K562 (cell line): ENCODE results near the gene HPCAL1. TPM values are rescaled to one million over a fixed set of nuclear protein-coding genes. Genes with fewer than 3 reads are reported as not detected.
A peak's percentile ranks its signal among the peaks of the same experiment; 100 is the strongest.

Source experiments
- ATAC-seq: fragments of 200-7000 bp; cut with Tn5 transposase; 3 replicates; pipeline ENCODE4 v1.9.1; 2020; ENCODE audit warnings: moderate library complexity
- BruUV-seq: library from RNA; stranded (reverse); fragments of 400-500 nt; replicated peaks from 2 replicates; lab custom pipeline; 2021; lab: Mats Ljungman, UMichigan
- CTCF ChIA-PET: fragments of 300-600 bp; formaldehyde crosslinking; extraction: SDS; loops from one replicate; lab custom pipeline; 2021; ENCODE audit warnings: low intra/inter-chr PET ratio; lab: Yijun Ruan, JAX
- POLR2A ChIA-PET: fragments of 300-600, 350-650 bp; sonication (Branson Sonifier 250); formaldehyde crosslinking; extraction: SDS; loops from one replicate; lab custom pipeline; 2021; ENCODE audit warnings: antibody characterized with exemption, inconsistent platforms; lab: Yijun Ruan, JAX
- DNase-seq, 4 experiments: peaks; one replicate each; pipeline versions ENCODE4 v3.0.0 to v3.0.0-alpha.2; 2011 to 2018; ENCODE audit warnings: low spot score in 3 of 4, mixed read lengths in 3 of 4; ENCODE audit errors: extremely low read depth in 1 of 4
- FAIRE-seq: peaks from 2 replicates; lab custom pipeline; 2011; peaks lifted over from hg19 to GRCh38; lab: Jason Lieb, UNC
- H2AFZ ChIP-seq: 2 replicates; pipeline ENCODE4 v1.6.0; 2011; ENCODE audit warnings: low read depth, low read length, control low read depth, inconsistent platforms
- H3K27ac ChIP-seq: fragments of 200-600 bp; 3 replicates; pipeline ENCODE4 v1.8.0; 2011; ENCODE audit warnings: low read depth, mild to moderate bottlenecking, control low read depth, inconsistent platforms, low read length, moderate library complexity, mixed read lengths; ENCODE audit errors: extremely low read depth
- H3K27me3 ChIP-seq, 2 experiments: fragments of 300-600 bp in 1 of 2; 2 replicates in 1 of 2; 3 replicates in 1 of 2; pipeline versions ENCODE4 v1.6.0 to v1.8.0; 2011; ENCODE audit warnings: inconsistent platforms in 2 of 2, low read length in 2 of 2, mild to moderate bottlenecking in 1 of 2, mixed read lengths in 1 of 2, moderate library complexity in 1 of 2; ENCODE audit not compliant: control insufficient read depth in 2 of 2, insufficient read depth in 2 of 2
- H3K36me3 ChIP-seq: fragments of 300-600 bp; 3 replicates; pipeline ENCODE4 v1.8.0; 2011; ENCODE audit warnings: mild to moderate bottlenecking, low read length, inconsistent platforms; ENCODE audit not compliant: control insufficient read depth, insufficient read depth
- H3K4me1 ChIP-seq, 2 experiments: fragments of 200-600 bp in 1 of 2; replicated peaks in 1 of 2; 2 replicates in 1 of 2; 3 replicates in 1 of 2; pipeline versions ENCODE4 v1.5.1 to v1.8.0; 2011; ENCODE audit warnings: inconsistent platforms in 2 of 2, low read length in 2 of 2, mild to moderate bottlenecking in 1 of 2, mixed read lengths in 1 of 2, moderate library complexity in 1 of 2; ENCODE audit not compliant: control insufficient read depth in 2 of 2, insufficient read depth in 2 of 2
- H3K4me2 ChIP-seq: 2 replicates; pipeline ENCODE4 v1.6.1; 2011; ENCODE audit warnings: low read length, control low read depth, inconsistent platforms, mixed read lengths; ENCODE audit not compliant: insufficient read depth
- H3K4me3 ChIP-seq: fragments of 200-600 bp; sonication (generic), shearing (Covaris generic); 2 replicates; pipeline ENCODE4 v1.5.1; 2016; ENCODE audit warnings: control low read depth, inconsistent platforms
- H3K79me2 ChIP-seq: fragments of 200-600 bp; 3 replicates; pipeline ENCODE4 v1.8.0; 2011; ENCODE audit warnings: low read length, inconsistent platforms; ENCODE audit not compliant: control insufficient read depth, insufficient read depth
- H3K9ac ChIP-seq, 2 experiments: 2 replicates each; pipeline versions ENCODE4 v1.6.0 to v1.6.1; 2011; ENCODE audit warnings: low read depth in 2 of 2, low read length in 2 of 2, control low read depth in 1 of 2, inconsistent platforms in 1 of 2, mild to moderate bottlenecking in 1 of 2, mixed read lengths in 1 of 2; ENCODE audit not compliant: insufficient read depth in 1 of 2
- H3K9me1 ChIP-seq: one replicate; pipeline ENCODE4 v1.6.0; 2011; ENCODE audit warnings: inconsistent platforms, mild to moderate bottlenecking, low read length, moderate library complexity; ENCODE audit not compliant: control insufficient read depth, insufficient read depth
- H3K9me3 ChIP-seq: replicated peaks from 2 replicates; pipeline ENCODE4 v1.5.1; 2011; ENCODE audit warnings: low read depth, low read length, inconsistent platforms; ENCODE audit not compliant: control insufficient read depth, insufficient read depth
- H4K20me1 ChIP-seq: replicated peaks from 2 replicates; pipeline ENCODE4 v1.6.1; 2011; ENCODE audit warnings: low read length, inconsistent platforms, mixed read lengths; ENCODE audit not compliant: control insufficient read depth, insufficient read depth
- ATF1 ChIP-seq, 2 experiments: fragments of 450-650 bp in 1 of 2; IDR thresholded peaks; 2 replicates each; pipeline ENCODE4 v1.6.1; 2016; ENCODE audit warnings: missing compliant biosample characterization in 1 of 2, missing genetic modification characterization in 1 of 2
- CBX1 ChIP-seq: sonication (generic); IDR thresholded peaks from 2 replicates; pipeline ENCODE4 v1.6.1; 2016; ENCODE audit warnings: antibody characterized with exemption, low read depth, mild to moderate bottlenecking
- CCNT2 ChIP-seq: IDR thresholded peaks from 2 replicates; pipeline ENCODE4 v1.6.1; 2011; ENCODE audit warnings: borderline replicate concordance, low read depth, mild to moderate bottlenecking, moderate library complexity, mixed read lengths, low read length; ENCODE audit not compliant: insufficient read length; ENCODE audit errors: extremely low read depth
- FOSL1 ChIP-seq: fragments of 200-800 bp; sonication (Bioruptor generic); conservative IDR thresholded peaks from 2 replicates; pipeline ENCODE4 v1.6.1; 2016; ENCODE audit warnings: missing genetic modification characterization, missing compliant biosample characterization
- NCOA6 ChIP-seq: fragments of 450-650 bp; IDR thresholded peaks from 2 replicates; pipeline ENCODE4 v1.6.1; 2017; ENCODE audit warnings: mild to moderate bottlenecking
- NEUROD1 ChIP-seq: fragments of 150-350 bp; IDR thresholded peaks from 2 replicates; pipeline ENCODE4 v1.6.1; 2014; ENCODE audit warnings: borderline replicate concordance, low read length, low read depth; ENCODE audit not compliant: partially characterized antibody
- PCBP2 ChIP-seq: fragments of 200-400 bp; formaldehyde crosslinking; IDR thresholded peaks from 2 replicates; pipeline ENCODE4 v1.6.1; 2018; ENCODE audit warnings: low read length, low read depth, mild to moderate bottlenecking, moderate library complexity; ENCODE audit not compliant: poor library complexity, severe bottlenecking
- RBM34 ChIP-seq: fragments of 200-400 bp; formaldehyde crosslinking; IDR thresholded peaks from 2 replicates; pipeline ENCODE4 v1.6.1; 2018; ENCODE audit warnings: low read length, borderline replicate concordance; ENCODE audit not compliant: insufficient read depth
- SMARCE1 ChIP-seq: fragments of 450-650 bp; IDR thresholded peaks from 2 replicates; pipeline ENCODE4 v1.7.1; 2016; ENCODE audit warnings: mild to moderate bottlenecking
- SPI1 ChIP-seq: IDR thresholded peaks from 2 replicates; pipeline ENCODE4 v1.6.1; 2011; ENCODE audit warnings: low read depth, low read length, control low read depth, borderline replicate concordance
- SREBF2 ChIP-seq: sonication (generic); formaldehyde crosslinking; IDR thresholded peaks from 2 replicates; pipeline ENCODE4 v1.4.0; 2020; ENCODE audit warnings: mild to moderate bottlenecking, missing genetic modification reagents
- ZNF586 ChIP-seq: fragments of 450-650 bp; formaldehyde crosslinking; conservative IDR thresholded peaks from 2 replicates; pipeline ENCODE4 v1.4.0; 2020; ENCODE audit warnings: mild to moderate bottlenecking, moderate library complexity
- WGBS: fragments of 100-300 bp; shearing (Covaris generic); methylation state at CpG from one replicate; pipeline ENCODE4 v1.1.6; 2016; ENCODE audit warnings: low coverage, mixed read lengths; ENCODE audit not compliant: insufficient coverage; ENCODE audit errors: missing lambda C conversion rate; 5-methylcytosine and 5-hydroxymethylcytosine counted together
- in situ Hi-C: fragments of 300-500 bp; cut with MboI; formaldehyde crosslinking; loops from 4 replicates; pipeline ENCODE4 v1.15.0; 2018; ENCODE audit warnings: inconsistent platforms, mixed read lengths
- intact Hi-C: fragments of 100-400 bp; cut with micrococcal nuclease; formaldehyde crosslinking; loops from 2 replicates; pipeline ENCODE4 v1.14.2; 2022
- polyA plus RNA-seq, 8 experiments: library from polyadenylated mRNA; depleted of rRNA in 4 of 8; stranded (reverse) in 5 of 8; unstranded in 3 of 8; fragments of >200 nt; fragmentation: Nextera tagmentation in 2 of 8; fragmentation: Illumina TruSeq in 1 of 8; extraction: Ambion mirVana in 2 of 8; extraction: Trizol in 1 of 8; gene quantifications; 2 replicates each; pipeline versions ENCODE4 v1.2.1 to v1.2.3, GENCODE V29; 2011 to 2014; ENCODE audit warnings: inconsistent platforms in 1 of 8, missing spikeins in 1 of 8
- total RNA-seq, 7 experiments: library from RNA; depleted of rRNA in 6 of 7; stranded (reverse); fragments of >200 nt in 6 of 7; fragmentation: Illumina TruSeq in 2 of 7; extraction: Trizol in 2 of 7; gene quantifications; 2 replicates each; pipeline versions ENCODE4 v1.2.1 to v1.2.3, GENCODE V29; 2011 to 2021; ENCODE audit warnings: low replicate concordance in 1 of 7
- TF ChIP-seq, protein P1 (sequence below): fragments of 450-650 bp; IDR thresholded peaks from 2 replicates; pipeline ENCODE4 v1.6.1; 2014; ENCODE audit warnings: low read depth, mild to moderate bottlenecking, moderate library complexity, borderline replicate concordance
- TF ChIP-seq, protein P2 (sequence below), 2 experiments: fragments of 450-650 bp; IDR thresholded peaks; 2 replicates each; pipeline ENCODE4 v1.6.1; 2016
- TF ChIP-seq, protein P3 (sequence below): IDR thresholded peaks from 2 replicates; pipeline ENCODE4 v1.6.1; 2014; ENCODE audit warnings: antibody characterized with exemption

Gene HPCAL1
- total and polyA plus RNA-seq, 9 of the 15 experiments (the other 6 are each of a cell fraction or from before 2014, with no cell fraction given): 2.7 to 65.5 (median 23.9) TPM

DNA sequence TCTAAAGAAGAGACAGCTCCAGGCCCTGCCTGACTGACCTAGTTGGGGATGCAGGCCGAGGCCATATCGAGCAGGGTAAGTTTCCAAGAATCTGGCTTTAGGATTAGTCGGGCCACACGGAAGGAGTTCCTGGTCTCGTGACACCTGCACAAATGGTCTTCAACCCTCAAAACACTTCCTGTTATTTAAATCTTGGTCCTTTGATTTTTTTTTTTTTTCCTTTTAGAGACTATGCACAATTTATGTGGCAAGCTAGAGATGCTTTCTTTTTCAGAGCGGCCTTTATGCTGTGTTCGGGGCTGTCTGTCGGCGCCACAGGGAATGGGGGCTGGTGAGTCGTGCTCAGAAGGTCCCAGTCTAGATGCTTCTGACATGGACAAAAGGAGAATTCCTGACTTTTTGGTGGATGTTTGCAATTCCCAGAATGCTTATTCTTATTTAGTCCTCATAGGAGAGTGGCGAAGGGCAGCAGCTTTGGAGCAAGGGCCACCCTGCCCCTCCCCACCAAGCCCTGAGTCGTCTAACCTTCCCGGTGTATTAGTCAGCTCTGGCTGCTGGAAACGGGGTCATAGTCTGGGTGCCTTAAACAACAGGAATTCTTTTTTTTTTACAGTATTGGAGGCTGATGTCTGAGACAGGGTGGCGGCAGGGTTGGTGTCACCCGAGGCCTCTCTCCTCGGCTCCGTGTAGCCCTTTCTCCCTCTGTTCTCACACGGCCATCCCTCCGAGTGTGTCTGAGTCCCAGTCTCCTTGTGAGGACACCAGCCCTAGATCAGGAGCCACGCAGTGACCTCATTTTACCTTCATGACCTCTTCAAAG lies 27.4 kb downstream of the HPCAL1 start:
- FAIRE-seq: no peak
- Histone ChIP-seq H3K36me3 (peaks cover 3% of the 10 kb centered on the region; the same call in 2 of the 3 replicates), H2AFZ (no peak overlapping the region), H3K9me3 (peaks cover 3% of the 10 kb centered on the region), H3K27me3 (no peaks in the 10 kb centered on the region), H3K4me3 (no peak overlapping the region), H3K4me1 (peaks cover 60 to 72% of the 10 kb centered on the region in 2 experiments), H4K20me1 (peaks cover 13% of the 10 kb centered on the region), H3K9ac (peak overlapping the region in 1 of 2 experiments; percentile 86; a peak in 3 of 4 replicates), H3K27ac (peak overlapping the region; percentile 44; the same call in 2 of the 3 replicates), H3K79me2 (peaks cover 92% of the 10 kb centered on the region), H3K4me2 (peak overlapping the region; percentile 80), H3K9me1 (no peaks in the 10 kb centered on the region)
- TF ChIP-seq NEUROD1: no peak
- no peak for TF ChIP-seq PCBP2
- TF ChIP-seq SREBF2 (CRISPR knock-in tag): no peak
- TF ChIP-seq FOSL1: 0 out of 2 replicates have a peak, but pooled peaks have one; percentile 15
- TF ChIP-seq RBM34: no peak
- no peak for TF ChIP-seq ZNF586 (CRISPR knock-in tag)
- no peak for TF ChIP-seq SMARCE1
- no peak for TF ChIP-seq CCNT2
- TF ChIP-seq, protein P1, sequence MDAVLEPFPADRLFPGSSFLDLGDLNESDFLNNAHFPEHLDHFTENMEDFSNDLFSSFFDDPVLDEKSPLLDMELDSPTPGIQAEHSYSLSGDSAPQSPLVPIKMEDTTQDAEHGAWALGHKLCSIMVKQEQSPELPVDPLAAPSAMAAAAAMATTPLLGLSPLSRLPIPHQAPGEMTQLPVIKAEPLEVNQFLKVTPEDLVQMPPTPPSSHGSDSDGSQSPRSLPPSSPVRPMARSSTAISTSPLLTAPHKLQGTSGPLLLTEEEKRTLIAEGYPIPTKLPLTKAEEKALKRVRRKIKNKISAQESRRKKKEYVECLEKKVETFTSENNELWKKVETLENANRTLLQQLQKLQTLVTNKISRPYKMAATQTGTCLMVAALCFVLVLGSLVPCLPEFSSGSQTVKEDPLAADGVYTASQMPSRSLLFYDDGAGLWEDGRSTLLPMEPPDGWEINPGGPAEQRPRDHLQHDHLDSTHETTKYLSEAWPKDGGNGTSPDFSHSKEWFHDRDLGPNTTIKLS: no peak
- no peak for TF ChIP-seq ATF1 (CRISPR knock-in tag; IDR thresholded peaks at IDR 0.05)
- no peak for TF ChIP-seq ATF1 (tag; IDR thresholded peaks at IDR 0.05)
- TF ChIP-seq NCOA6: no peak
- TF ChIP-seq, protein P2, sequence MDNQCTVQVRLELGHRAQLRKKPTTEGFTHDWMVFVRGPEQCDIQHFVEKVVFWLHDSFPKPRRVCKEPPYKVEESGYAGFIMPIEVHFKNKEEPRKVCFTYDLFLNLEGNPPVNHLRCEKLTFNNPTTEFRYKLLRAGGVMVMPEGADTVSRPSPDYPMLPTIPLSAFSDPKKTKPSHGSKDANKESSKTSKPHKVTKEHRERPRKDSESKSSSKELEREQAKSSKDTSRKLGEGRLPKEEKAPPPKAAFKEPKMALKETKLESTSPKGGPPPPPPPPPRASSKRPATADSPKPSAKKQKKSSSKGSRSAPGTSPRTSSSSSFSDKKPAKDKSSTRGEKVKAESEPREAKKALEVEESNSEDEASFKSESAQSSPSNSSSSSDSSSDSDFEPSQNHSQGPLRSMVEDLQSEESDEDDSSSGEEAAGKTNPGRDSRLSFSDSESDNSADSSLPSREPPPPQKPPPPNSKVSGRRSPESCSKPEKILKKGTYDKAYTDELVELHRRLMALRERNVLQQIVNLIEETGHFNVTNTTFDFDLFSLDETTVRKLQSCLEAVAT (IDR thresholded peaks at IDR 0.05): 0 out of 4 replicates have a peak, but pooled peaks of 1 of the 2 experiments have one; percentile 32
- TF ChIP-seq, protein P3, sequence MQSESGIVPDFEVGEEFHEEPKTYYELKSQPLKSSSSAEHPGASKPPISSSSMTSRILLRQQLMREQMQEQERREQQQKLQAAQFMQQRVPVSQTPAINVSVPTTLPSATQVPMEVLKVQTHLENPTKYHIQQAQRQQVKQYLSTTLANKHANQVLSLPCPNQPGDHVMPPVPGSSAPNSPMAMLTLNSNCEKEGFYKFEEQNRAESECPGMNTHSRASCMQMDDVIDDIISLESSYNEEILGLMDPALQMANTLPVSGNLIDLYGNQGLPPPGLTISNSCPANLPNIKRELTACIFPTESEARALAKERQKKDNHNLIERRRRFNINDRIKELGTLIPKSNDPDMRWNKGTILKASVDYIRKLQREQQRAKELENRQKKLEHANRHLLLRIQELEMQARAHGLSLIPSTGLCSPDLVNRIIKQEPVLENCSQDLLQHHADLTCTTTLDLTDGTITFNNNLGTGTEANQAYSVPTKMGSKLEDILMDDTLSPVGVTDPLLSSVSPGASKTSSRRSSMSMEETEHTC: no peak
- TF ChIP-seq SPI1: peak; percentile 38; the same call in 1 of the 2 replicates
- no peak for TF ChIP-seq CBX1
- in situ Hi-C loops: no loop called here
- DNase-seq: no peak
- no TSS peak for BruUV-seq
- intact Hi-C loops: loop anchor here (2.0 to 5.0 kb wide), 3 partner anchors 23 to 79 kb away; no protein-coding TSS in a partner anchor
- WGBS: 66% methylated on average over 21 of the region's 21 CpGs
- ATAC-seq: no peak
- CTCF ChIA-PET: no interaction called here
- POLR2A ChIA-PET: interaction anchor here (0.9 to 1.6 kb wide), 3 partner anchors 20 to 117 kb away, joined by 4 to 5 read pairs (median 5); no protein-coding TSS in a partner anchor
